Measurements from ENCODE around the gene MKLN1.

GRCh38 chr7:131503639-131504038, 176.0 kb downstream of the MKLN1 start:
- no peak for TF ChIP-seq POLR2A (IDR thresholded peaks at IDR 0.05; ENCODE audit: low read depth, low read length)
- no peak for TF ChIP-seq TAF1 (IDR thresholded peaks at IDR 0.05; ENCODE audit: borderline replicate concordance, low read depth, low read length)

All from GM12892 (cell line).